VCaP (cell line): ENCODE results near the gene SEPSECS.

Source experiments
- H3K27ac ChIP-seq: fragments of 450-650 bp; 2 replicates; pipeline ENCODE4 v1.5.1; 2017
- TF ChIP-seq, protein P1 (sequence below): fragments of 450-650 bp; conservative IDR thresholded peaks from 2 replicates; pipeline ENCODE4 v1.5.1; 2017; ENCODE audit warnings: mild to moderate bottlenecking, moderate library complexity

Gene SEPSECS

DNA sequence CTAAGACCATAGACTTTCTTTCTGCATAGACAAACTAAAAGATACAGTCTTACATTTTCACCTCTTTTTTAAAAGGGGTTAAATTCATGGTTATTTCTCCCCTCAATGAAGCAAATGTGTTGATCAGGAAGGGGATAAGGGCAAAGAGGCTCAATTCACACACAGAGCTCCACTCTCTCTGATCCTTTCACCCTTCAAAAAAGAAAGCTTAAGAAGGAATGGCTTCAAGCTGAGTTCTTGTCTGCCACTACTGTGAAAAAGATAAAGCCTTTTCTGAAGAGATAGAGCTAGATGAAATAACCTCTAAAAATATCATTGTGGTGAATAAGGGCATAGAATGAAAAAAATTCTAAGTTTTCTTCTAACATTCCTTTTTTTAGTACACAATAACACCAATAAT lies 28.3 kb downstream of the SEPSECS start:
- H3K27ac ChIP-seq = no peak overlapping the region
- TF ChIP-seq, protein P1, sequence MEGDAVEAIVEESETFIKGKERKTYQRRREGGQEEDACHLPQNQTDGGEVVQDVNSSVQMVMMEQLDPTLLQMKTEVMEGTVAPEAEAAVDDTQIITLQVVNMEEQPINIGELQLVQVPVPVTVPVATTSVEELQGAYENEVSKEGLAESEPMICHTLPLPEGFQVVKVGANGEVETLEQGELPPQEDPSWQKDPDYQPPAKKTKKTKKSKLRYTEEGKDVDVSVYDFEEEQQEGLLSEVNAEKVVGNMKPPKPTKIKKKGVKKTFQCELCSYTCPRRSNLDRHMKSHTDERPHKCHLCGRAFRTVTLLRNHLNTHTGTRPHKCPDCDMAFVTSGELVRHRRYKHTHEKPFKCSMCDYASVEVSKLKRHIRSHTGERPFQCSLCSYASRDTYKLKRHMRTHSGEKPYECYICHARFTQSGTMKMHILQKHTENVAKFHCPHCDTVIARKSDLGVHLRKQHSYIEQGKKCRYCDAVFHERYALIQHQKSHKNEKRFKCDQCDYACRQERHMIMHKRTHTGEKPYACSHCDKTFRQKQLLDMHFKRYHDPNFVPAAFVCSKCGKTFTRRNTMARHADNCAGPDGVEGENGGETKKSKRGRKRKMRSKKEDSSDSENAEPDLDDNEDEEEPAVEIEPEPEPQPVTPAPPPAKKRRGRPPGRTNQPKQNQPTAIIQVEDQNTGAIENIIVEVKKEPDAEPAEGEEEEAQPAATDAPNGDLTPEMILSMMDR = no peak

DNA sequence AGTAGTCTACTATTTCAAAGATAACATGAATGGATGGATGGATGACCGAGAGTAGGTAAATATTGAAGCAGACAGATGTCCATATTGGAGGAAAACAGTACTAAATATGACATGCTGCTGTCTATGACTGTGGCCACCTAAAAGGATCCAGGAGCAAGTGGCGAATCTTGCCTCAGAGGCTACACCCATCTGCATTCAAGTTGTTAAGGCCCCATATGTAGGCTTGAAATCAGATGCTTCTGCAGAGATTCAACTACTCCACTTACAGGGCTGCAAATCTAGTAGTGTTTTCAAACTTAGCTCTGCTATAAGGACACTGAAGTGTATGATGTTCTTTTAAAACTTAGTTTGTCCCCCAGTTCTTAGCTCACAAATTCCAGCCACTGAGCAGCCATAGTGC lies 28.9 kb downstream of the SEPSECS start:
- no peak overlapping the region for H3K27ac ChIP-seq
- TF ChIP-seq, protein P1 = no peak

DNA sequence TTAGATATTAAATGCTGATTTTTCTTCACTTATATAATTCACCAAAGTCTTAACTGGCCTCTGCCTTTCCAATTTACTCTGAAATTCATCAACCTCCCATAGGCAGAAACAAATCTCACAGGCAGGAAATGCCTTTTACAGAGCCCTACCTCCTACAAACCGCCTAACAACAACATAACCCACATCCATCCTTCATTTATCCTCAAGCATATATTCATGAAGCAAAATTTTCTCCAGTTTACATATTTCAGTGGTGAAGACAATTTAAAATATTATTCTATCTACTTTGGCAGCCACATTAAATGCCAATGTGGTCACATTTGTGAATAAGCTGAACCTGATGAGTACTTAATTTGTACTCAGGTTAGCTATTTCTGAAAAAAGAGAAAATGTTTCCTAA lies 30.3 kb downstream of the SEPSECS start:
- H3K27ac ChIP-seq = no peak overlapping the region
- TF ChIP-seq, protein P1 = no peak

DNA sequence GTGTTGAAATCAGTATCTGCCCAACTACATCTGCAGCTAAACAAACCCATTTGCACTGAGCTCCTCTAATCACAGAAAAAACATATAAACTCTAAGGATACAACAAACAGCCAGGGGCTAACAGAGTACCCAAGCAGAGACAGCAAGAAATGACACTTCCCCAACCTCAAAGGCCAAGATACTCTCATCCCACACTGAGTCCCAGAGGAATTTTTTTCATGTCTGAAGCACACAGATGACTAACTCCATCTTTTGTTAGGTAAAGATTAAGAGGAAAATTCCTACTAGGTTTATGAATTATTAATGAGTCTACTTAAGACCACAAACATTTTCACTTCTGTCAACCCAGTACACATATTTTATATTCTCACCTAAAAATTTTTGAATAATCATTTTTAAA lies 31.6 kb downstream of the SEPSECS start:
- TF ChIP-seq, protein P1 = no peak
- no peak overlapping the region for H3K27ac ChIP-seq

DNA sequence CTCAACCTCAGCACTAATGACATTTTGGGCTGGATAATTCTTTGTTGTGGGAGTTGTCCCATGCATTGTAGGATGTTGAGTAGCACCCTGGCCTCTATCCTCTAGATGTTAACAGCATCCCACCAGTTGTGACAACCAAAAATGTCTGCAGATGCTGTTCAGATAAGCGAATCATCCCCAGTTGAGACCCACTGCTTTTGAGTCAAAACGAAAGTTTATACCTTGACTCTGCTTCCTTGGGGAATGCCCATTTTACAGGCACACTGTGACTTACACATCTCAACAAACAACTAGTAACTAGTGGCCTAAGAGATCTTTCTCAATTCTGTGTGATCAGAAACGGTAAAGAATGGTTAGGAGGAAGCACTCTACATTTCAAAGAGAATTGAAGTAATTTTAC lies 37.0 kb downstream of the SEPSECS start:
- TF ChIP-seq, protein P1 = no peak
- H3K27ac ChIP-seq = no peak overlapping the region

DNA sequence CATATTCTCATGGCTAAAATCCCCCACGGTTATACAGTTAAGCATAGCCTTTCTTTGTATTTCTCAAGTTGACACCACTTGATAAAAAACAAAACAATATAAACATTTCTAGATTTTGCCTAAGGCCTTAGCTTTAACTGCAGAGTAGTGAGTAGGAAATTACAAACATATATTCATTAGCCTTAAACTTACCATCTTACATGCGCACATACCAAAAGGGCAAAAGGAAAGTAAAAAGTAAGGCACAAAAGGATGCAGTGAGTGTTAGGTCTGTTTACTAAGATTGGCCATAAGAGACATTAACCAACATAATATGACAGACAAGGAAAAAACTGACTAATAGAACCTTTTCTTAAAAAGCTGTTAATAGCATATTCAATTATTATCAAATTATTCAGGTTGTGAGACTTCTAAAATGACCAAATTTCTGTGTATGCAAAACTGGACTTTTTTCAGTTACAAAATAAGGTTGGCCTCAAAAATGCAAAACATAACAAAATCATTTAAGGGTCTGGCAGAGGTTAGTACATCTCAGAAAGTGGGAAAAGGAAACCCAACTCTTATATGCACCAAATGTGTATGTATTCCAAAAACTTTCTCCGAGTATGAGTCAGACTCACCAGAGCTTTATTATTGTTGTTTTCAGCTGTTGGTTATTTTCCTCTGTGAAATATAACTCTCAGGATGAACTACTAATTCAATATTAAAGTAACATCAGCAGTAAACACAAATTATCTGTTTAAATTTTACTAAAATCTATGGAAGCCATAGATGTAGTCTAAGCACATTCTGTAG lies 39.9 kb downstream of the SEPSECS start:
- TF ChIP-seq, protein P1 = no peak
- no peak overlapping the region for H3K27ac ChIP-seq

DNA sequence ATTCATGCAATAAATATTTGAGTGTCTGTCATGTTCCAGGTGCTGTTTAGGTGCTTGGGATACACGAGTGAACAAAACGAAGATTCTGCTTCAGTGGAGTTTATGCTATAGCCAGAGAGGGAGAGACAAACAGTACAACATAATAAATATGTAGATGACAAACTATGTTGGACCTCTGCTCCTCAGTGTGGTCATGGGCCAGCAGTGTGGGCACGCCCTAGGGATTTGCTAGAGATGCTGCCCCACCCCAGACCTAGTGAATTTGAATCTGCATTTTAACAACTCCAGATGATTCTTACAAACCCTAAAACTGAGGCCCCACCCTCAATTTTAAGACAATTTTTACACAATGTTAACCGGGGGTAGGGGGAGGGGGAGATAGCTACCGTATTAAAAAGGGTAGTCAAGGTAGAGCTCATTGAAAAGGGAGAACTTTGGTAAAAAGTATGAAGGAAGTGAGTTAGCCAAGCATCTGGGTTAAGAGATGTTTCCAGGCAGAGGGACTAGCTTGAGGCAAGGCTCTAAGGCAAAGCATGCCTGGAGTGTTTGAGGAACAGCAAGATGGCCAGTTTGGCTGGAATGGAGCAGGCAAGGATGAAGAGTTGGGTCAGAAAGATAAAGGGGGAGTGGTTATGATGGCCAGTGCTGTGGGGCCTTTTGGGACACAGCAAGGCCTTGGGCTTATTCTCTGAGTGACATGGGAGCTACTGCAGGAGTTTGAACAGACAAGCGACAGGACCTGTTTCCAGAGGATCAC lies 42.4 kb downstream of the SEPSECS start:
- TF ChIP-seq, protein P1 = no peak
- no peak overlapping the region for H3K27ac ChIP-seq
